ENCODE measurements around the gene TTC39C.

- TF ChIP-seq CTCF (conservative IDR thresholded peaks at IDR 0.05 in 1 of 2, IDR thresholded peaks at IDR 0.05 in 1 of 2; ENCODE audit: low read depth in 1 of 2, low read length in 2 of 2) (no peak), EZH2 (IDR thresholded peaks at IDR 0.05; ENCODE audit: low read length, missing control alignments) (no peak)
These were observed 9.9 kb downstream of the TTC39C start for GRCh38 chr18:24024425-24024824.
